Measurements from ENCODE around the gene PGAP3.

PGAP3 gene

GRCh38 chr17:39629494-39629880, 58.4 kb downstream of the PGAP3 start:
- Histone ChIP-seq H3K79me2 (ENCODE audit: insufficient read depth, low read length) (no peaks in the 10 kb centered on the region), H3F3A (ENCODE audit: low read depth) (no peaks in the 10 kb centered on the region), H3K4me1 (ENCODE audit: insufficient read depth, low read length, poor library complexity, severe bottlenecking) (peaks cover 5% of the 10 kb centered on the region), H3K9ac (ENCODE audit: low read depth, low read length, poor library complexity, severe bottlenecking) (no peak overlapping the region), H3K9me2 (replicated peaks; ENCODE audit: low read depth, low read length) (no peaks in the 10 kb centered on the region), H3K4me2 (ENCODE audit: low read depth, low read length, poor library complexity, severe bottlenecking) (no peak overlapping the region), H3K4me3 (ENCODE audit: low read length, poor library complexity, severe bottlenecking) (no peak overlapping the region), H3K36me3 (ENCODE audit: insufficient read depth, low read length) (no peaks in the 10 kb centered on the region), H2AFZ (ENCODE audit: low read length) (no peak overlapping the region), H3K27me3 (ENCODE audit: insufficient read depth, low read length, poor library complexity, severe bottlenecking) (no peaks in the 10 kb centered on the region), H4K20me1 (ENCODE audit: insufficient read depth, low read length, poor library complexity, severe bottlenecking) (no peaks in the 10 kb centered on the region), H3K9me3 (ENCODE audit: insufficient read depth, low read depth, low read length) (no peaks in the 10 kb centered on the region)
- TF ChIP-seq CTCF (conservative IDR thresholded peaks at IDR 0.05; ENCODE audit: low read length), result no peak
- TF ChIP-seq EZH2phosphoT487 (IDR thresholded peaks at IDR 0.05; ENCODE audit: borderline replicate concordance), result no peak

GRCh38 chr17:39628655-39629493, 59.0 kb downstream of the PGAP3 start:
- peaks cover 5% of the 10 kb centered on the region for H3K4me1 ChIP-seq (ENCODE audit: insufficient read depth, low read length, poor library complexity, severe bottlenecking)
- H3K27me3 ChIP-seq (ENCODE audit: insufficient read depth, low read length, poor library complexity, severe bottlenecking), result no peaks in the 10 kb centered on the region
- no peaks in the 10 kb centered on the region for H3K9me2 ChIP-seq (replicated peaks; ENCODE audit: low read depth, low read length)
- H3K79me2 ChIP-seq (ENCODE audit: insufficient read depth, low read length), result no peaks in the 10 kb centered on the region
- TF ChIP-seq EZH2phosphoT487 (IDR thresholded peaks at IDR 0.05; ENCODE audit: borderline replicate concordance), result no peak
- no peak for TF ChIP-seq CTCF (conservative IDR thresholded peaks at IDR 0.05; ENCODE audit: low read length)
- no peak overlapping the region for H3K4me3 ChIP-seq (ENCODE audit: low read length, poor library complexity, severe bottlenecking)
- no peaks in the 10 kb centered on the region for H4K20me1 ChIP-seq (ENCODE audit: insufficient read depth, low read length, poor library complexity, severe bottlenecking)
- H2AFZ ChIP-seq (ENCODE audit: low read length), result no peak overlapping the region
- H3K9me3 ChIP-seq (ENCODE audit: insufficient read depth, low read depth, low read length), result no peaks in the 10 kb centered on the region
- H3K4me2 ChIP-seq (ENCODE audit: low read depth, low read length, poor library complexity, severe bottlenecking), result no peak overlapping the region
- no peaks in the 10 kb centered on the region for H3F3A ChIP-seq (ENCODE audit: low read depth)
- no peak overlapping the region for H3K9ac ChIP-seq (ENCODE audit: low read depth, low read length, poor library complexity, severe bottlenecking)
- no peaks in the 10 kb centered on the region for H3K36me3 ChIP-seq (ENCODE audit: insufficient read depth, low read length)

GRCh38 chr17:39627712-39628516, 59.9 kb downstream of the PGAP3 start:
- Histone ChIP-seq H3K4me1 (ENCODE audit: insufficient read depth, low read length, poor library complexity, severe bottlenecking) (peaks cover 9% of the 10 kb centered on the region), H3F3A (ENCODE audit: low read depth) (no peaks in the 10 kb centered on the region), H3K4me3 (ENCODE audit: low read length, poor library complexity, severe bottlenecking) (no peak overlapping the region), H3K9me2 (replicated peaks; ENCODE audit: low read depth, low read length) (no peaks in the 10 kb centered on the region), H3K9ac (ENCODE audit: low read depth, low read length, poor library complexity, severe bottlenecking) (no peak overlapping the region), H3K79me2 (ENCODE audit: insufficient read depth, low read length) (no peaks in the 10 kb centered on the region), H3K4me2 (ENCODE audit: low read depth, low read length, poor library complexity, severe bottlenecking) (no peak overlapping the region), H3K36me3 (ENCODE audit: insufficient read depth, low read length) (no peaks in the 10 kb centered on the region), H3K27me3 (ENCODE audit: insufficient read depth, low read length, poor library complexity, severe bottlenecking) (no peaks in the 10 kb centered on the region), H2AFZ (ENCODE audit: low read length) (no peak overlapping the region), H3K9me3 (ENCODE audit: insufficient read depth, low read depth, low read length) (no peaks in the 10 kb centered on the region), H4K20me1 (ENCODE audit: insufficient read depth, low read length, poor library complexity, severe bottlenecking) (no peaks in the 10 kb centered on the region)
- no peak for TF ChIP-seq EZH2phosphoT487 (IDR thresholded peaks at IDR 0.05; ENCODE audit: borderline replicate concordance)
- no peak for TF ChIP-seq CTCF (conservative IDR thresholded peaks at IDR 0.05; ENCODE audit: low read length)

Data from Loucy (cell line).